Natural killer cell (primary cell): Measurements from ENCODE around the gene SULF2. TPM values are rescaled to one million over a fixed set of nuclear protein-coding genes. Genes with fewer than 3 reads are reported as not detected.

Source experiments
- ATAC-seq, 3 donors: fragments of 150-1000 bp in 2 of 3; fragments of 200-7000 bp in 1 of 3; cut with Tn5 transposase; 1 replicate in 1 of 3; 2 replicates in 2 of 3; pipeline ENCODE4 v1.10.0; 2021; ENCODE audit warnings: mild to moderate bottlenecking in 2 of 3, moderate library complexity in 2 of 3
- DNase-seq, 2 donors: peaks; one replicate each; pipeline versions ENCODE4 v3.0.0 to v3.0.0-alpha.2; 2013 to 2021; ENCODE audit warnings: mixed read lengths in 1 of 2
- H3K27ac ChIP-seq: one replicate; pipeline ENCODE4 v1.5.1; 2013; ENCODE audit warnings: mild to moderate bottlenecking, low read length
- H3K27me3 ChIP-seq: one replicate; pipeline ENCODE4 v1.6.1; 2013; ENCODE audit warnings: low read length; ENCODE audit not compliant: control insufficient read depth, insufficient read depth
- H3K36me3 ChIP-seq: one replicate; pipeline ENCODE4 v1.6.1; 2013; ENCODE audit warnings: low read length; ENCODE audit not compliant: control insufficient read depth, insufficient read depth
- H3K4me1 ChIP-seq: one replicate; pipeline ENCODE4 v1.6.1; 2013; ENCODE audit warnings: low read length; ENCODE audit not compliant: control insufficient read depth, insufficient read depth
- H3K4me3 ChIP-seq: one replicate; pipeline ENCODE4 v1.5.1; 2013; ENCODE audit warnings: low read length
- H3K9me3 ChIP-seq: one replicate; pipeline ENCODE4 v1.6.1; 2013; ENCODE audit warnings: low read length; ENCODE audit not compliant: control insufficient read depth, insufficient read depth
- H3K27ac Mint-ChIP-seq, 2 donors: one replicate each; pipeline ENCODE4 v1.8.0; 2022; ENCODE audit warnings: mild to moderate bottlenecking in 2 of 2, mixed read lengths in 2 of 2, moderate library complexity in 1 of 2
- H3K27me3 Mint-ChIP-seq, 2 donors: one replicate each; pipeline ENCODE4 v1.8.0; 2022; ENCODE audit warnings: low read depth in 2 of 2, mixed read lengths in 2 of 2
- H3K36me3 Mint-ChIP-seq: one replicate; pipeline ENCODE4 v1.8.0; 2022; ENCODE audit warnings: mixed read lengths
- H3K4me1 Mint-ChIP-seq, 2 donors: one replicate each; pipeline ENCODE4 v1.8.0; 2022; ENCODE audit warnings: mixed read lengths in 2 of 2
- H3K4me3 Mint-ChIP-seq: one replicate; pipeline ENCODE4 v1.8.0; 2022; ENCODE audit warnings: mild to moderate bottlenecking, moderate library complexity, mixed read lengths
- H3K9me3 Mint-ChIP-seq, 2 donors: one replicate each; pipeline ENCODE4 v1.8.0; 2022; ENCODE audit warnings: mixed read lengths in 2 of 2
- CTCF ChIP-seq: fragments of 200-600 bp; IDR thresholded peaks from one replicate; pipeline ENCODE4 v1.8.0; 2022; ENCODE audit warnings: antibody characterized with exemption
- WGBS: methylation state at CpG from one replicate; pipeline ENCODE4 v1.1.7; 2013; ENCODE audit warnings: missing lambda C conversion rate; ENCODE audit not compliant: insufficient coverage; 5-methylcytosine and 5-hydroxymethylcytosine counted together
- intact Hi-C: fragments of 100-400 bp; cut with micrococcal nuclease; formaldehyde crosslinking; loops from one replicate; pipeline ENCODE4 v1.14.2; 2022
- total RNA-seq, 4 donors: library from RNA; stranded (reverse); fragments of 120-200 nt in 1 of 4; gene quantifications; one replicate each; pipeline versions ENCODE4 v1.2.3 to v1.2.4, GENCODE V29; 2013 to 2022

Gene SULF2
- total RNA-seq, 3 donors from 2014 or later (not counting 1 experiment from before 2014, with no cell fraction given) = 8.1 to 48.7 (median 12.3) TPM

- Histone ChIP-seq H3K27me3 (no peaks in the 10 kb centered on the region), H3K4me1 (no peaks in the 10 kb centered on the region), H3K9me3 (no peaks in the 10 kb centered on the region), H3K27ac (no peak overlapping the region), H3K4me3 (no peak overlapping the region), H3K36me3 (peaks cover 84% of the 10 kb centered on the region)
- Mint-ChIP-seq H3K4me1 (no peaks in the 10 kb centered on the region), H3K27ac (no peak overlapping the region), H3K27me3 (no peaks in the 10 kb centered on the region), H3K4me3 (no peak overlapping the region), H3K9me3 (no peaks in the 10 kb centered on the region), H3K36me3 (peaks cover 43% of the 10 kb centered on the region)
- ATAC-seq = no peak
- intact Hi-C loops = no loop called here
- DNase-seq = no peak
- no peak for TF ChIP-seq CTCF
- WGBS = 98% methylated on average over 4 of the region's 4 CpGs
These were observed 150.0 kb downstream of the SULF2 start for GRCh38 chr20:47635256-47635655.

GRCh38 chr20:47631078-47631477 lies 154.2 kb downstream of the SULF2 start:
- Mint-ChIP-seq H3K27ac (no peak overlapping the region), H3K36me3 (peaks cover 23% of the 10 kb centered on the region), H3K4me3 (no peak overlapping the region), H3K27me3 (no peaks in the 10 kb centered on the region), H3K4me1 (peaks cover 0 to 6% of the 10 kb centered on the region in 2 donors), H3K9me3 (no peaks in the 10 kb centered on the region)
- TF ChIP-seq CTCF = no peak
- no peak for DNase-seq
- intact Hi-C loops = no loop called here
- no peaks in the 10 kb centered on the region for H3K4me1 ChIP-seq
- peaks cover 66% of the 10 kb centered on the region for H3K36me3 ChIP-seq
- no peak for ATAC-seq
- H3K27me3 ChIP-seq = no peaks in the 10 kb centered on the region
- H3K27ac ChIP-seq = no peak overlapping the region
- no peak overlapping the region for H3K4me3 ChIP-seq
- no peaks in the 10 kb centered on the region for H3K9me3 ChIP-seq

GRCh38 chr20:47629907-47630306 lies 155.4 kb downstream of the SULF2 start:
- H3K27ac ChIP-seq = no peak overlapping the region
- H3K4me3 Mint-ChIP-seq = no peak overlapping the region
- no peaks in the 10 kb centered on the region for H3K4me1 ChIP-seq
- H3K27ac Mint-ChIP-seq = no peak overlapping the region
- DNase-seq (no peak), ATAC-seq (no peak)
- no peak for TF ChIP-seq CTCF
- H3K9me3 Mint-ChIP-seq = no peaks in the 10 kb centered on the region
- no peaks in the 10 kb centered on the region for H3K27me3 ChIP-seq
- no peak overlapping the region for H3K4me3 ChIP-seq
- 80% methylated on average over 1 of the region's 2 CpGs for WGBS
- no peaks in the 10 kb centered on the region for H3K27me3 Mint-ChIP-seq
- H3K36me3 Mint-ChIP-seq = peaks cover 18% of the 10 kb centered on the region
- intact Hi-C loops = no loop called here
- peaks cover 67% of the 10 kb centered on the region for H3K36me3 ChIP-seq
- peaks cover 0 to 6% of the 10 kb centered on the region in 2 donors for H3K4me1 Mint-ChIP-seq
- H3K9me3 ChIP-seq = no peaks in the 10 kb centered on the region

- Histone ChIP-seq H3K36me3 (peaks cover 59% of the 10 kb centered on the region), H3K4me3 (no peak overlapping the region), H3K27me3 (no peaks in the 10 kb centered on the region), H3K4me1 (no peaks in the 10 kb centered on the region), H3K27ac (no peak overlapping the region), H3K9me3 (no peaks in the 10 kb centered on the region)
- no peak for TF ChIP-seq CTCF
- no peak for DNase-seq
- peaks cover 2 to 6% of the 10 kb centered on the region in 2 donors for H3K4me1 Mint-ChIP-seq
- H3K9me3 Mint-ChIP-seq = no peaks in the 10 kb centered on the region
- H3K27ac Mint-ChIP-seq = peak overlapping the region in 1 of 2 donors; percentile 26
- ATAC-seq = no peak
- intact Hi-C loops = no loop called here
- H3K36me3 Mint-ChIP-seq = peaks cover 16% of the 10 kb centered on the region
- WGBS = 81% methylated on average over 4 of the region's 4 CpGs
- no peaks in the 10 kb centered on the region for H3K27me3 Mint-ChIP-seq
- H3K4me3 Mint-ChIP-seq = no peak overlapping the region
These were observed 157.7 kb downstream of the SULF2 start for GRCh38 chr20:47627540-47627939.
